KBM-7 (cell line): ENCODE results near the gene COTL1.

ENCODE experiments used
- DNase-seq: peaks from one replicate; pipeline ENCODE4 v3.0.0-alpha.2; 2015
- in situ Hi-C: fragments of 300-500 bp; cut with MboI; formaldehyde crosslinking; loops from 2 replicates; pipeline ENCODE4 v1.14.3; 2020; ENCODE audit warnings: low sequenced_read_pairs, low pct_unique_long_range_greater_than_20kb, mixed read lengths

Gene COTL1

GRCh38 chr16:84544031-84544773 lies 73.7 kb downstream of the COTL1 start:
- in situ Hi-C loops: no loop called here
- DNase-seq: peak; percentile 80

DNA sequence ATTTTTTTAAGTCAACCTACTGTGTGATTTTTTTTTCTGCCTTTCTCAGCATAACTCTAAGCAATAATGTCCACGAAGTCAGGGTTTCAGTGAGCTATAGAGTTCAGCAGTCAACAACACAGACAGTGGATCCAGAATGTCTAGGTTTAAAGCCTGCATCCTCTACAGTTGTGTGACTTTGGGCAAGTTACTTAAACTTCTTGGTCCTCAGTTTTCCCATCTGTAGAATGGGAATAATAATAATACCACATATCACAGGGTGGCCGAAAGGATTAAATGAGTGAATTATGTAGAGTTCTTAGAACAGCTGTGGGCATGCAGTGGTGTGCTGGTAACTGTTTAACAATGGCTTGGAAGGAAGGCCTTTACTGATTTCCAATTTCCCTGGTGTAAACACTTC lies 74.6 kb downstream of the COTL1 start:
- in situ Hi-C loops: no loop called here
- no peak for DNase-seq

GRCh38 chr16:84541999-84542817 lies 75.7 kb downstream of the COTL1 start:
- DNase-seq: no peak
- in situ Hi-C loops: no loop called here

GRCh38 chr16:84540194-84540593 lies 77.7 kb downstream of the COTL1 start:
- no peak for DNase-seq
- in situ Hi-C loops: no loop called here

GRCh38 chr16:84538222-84538840 lies 79.5 kb downstream of the COTL1 start:
- no peak for DNase-seq
- in situ Hi-C loops: no loop called here

DNA sequence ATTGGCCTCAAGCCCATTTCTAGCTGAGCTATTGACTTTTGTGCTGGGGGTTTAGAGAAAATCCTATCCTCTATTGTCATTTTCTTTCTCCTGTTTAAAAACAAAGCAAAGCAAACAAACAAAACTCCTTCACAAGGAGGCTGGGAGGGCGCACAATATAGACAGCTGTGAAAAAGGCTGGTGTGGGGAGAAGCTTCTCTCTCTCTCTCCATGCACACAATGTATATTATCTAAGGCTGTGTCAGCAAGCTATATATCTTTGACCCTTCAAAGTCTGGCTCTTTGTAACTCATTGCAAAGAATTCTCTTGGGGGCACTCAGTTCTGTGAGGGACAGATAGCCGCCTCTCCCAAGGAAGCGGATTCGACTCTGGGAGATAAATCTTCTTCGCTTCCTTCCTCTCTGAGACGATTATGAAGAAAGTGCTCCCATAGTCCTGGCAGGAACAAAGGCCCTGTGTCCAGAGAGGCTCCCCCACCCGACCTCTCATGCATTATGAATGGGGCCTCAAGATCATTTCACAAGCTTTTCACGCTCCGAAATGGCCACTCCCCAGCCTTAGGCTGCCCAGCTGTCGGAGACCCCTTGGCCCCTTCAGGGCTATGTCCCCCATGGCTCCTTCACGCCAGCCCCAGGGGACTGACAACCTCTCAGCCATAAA lies 80.3 kb downstream of the COTL1 start:
- DNase-seq: no peak
- in situ Hi-C loops: no loop called here

GRCh38 chr16:84535851-84536250 lies 82.0 kb downstream of the COTL1 start:
- in situ Hi-C loops: no loop called here
- DNase-seq: no peak

DNA sequence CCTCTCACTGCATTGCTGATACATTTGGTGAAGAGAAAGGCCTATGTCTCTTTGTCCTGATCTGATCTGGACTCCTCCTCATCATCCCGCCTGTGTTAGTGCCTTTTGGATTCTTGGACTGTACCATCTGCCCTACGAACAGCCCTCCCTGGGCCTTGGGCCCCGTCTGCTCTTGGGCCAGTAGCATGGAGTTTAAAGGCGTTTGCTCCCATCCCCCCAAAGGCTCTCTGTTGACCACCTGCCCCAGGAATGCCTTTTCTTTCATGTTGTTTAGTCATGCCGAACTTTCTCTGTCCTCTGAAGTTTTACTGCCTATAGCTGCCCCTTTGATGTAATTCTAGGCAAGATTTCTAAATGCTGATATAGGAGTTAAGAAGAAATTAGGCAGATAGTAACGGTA lies 82.5 kb downstream of the COTL1 start:
- no peak for DNase-seq
- in situ Hi-C loops: no loop called here

- in situ Hi-C loops: no loop called here
- no peak for DNase-seq
These were observed 83.1 kb downstream of the COTL1 start for GRCh38 chr16:84534815-84535214.

GRCh38 chr16:84532855-84533486 lies 84.9 kb downstream of the COTL1 start:
- DNase-seq: peak; percentile 31
- in situ Hi-C loops: no loop called here

GRCh38 chr16:84532291-84532724 lies 85.6 kb downstream of the COTL1 start:
- in situ Hi-C loops: no loop called here
- peak; percentile 53 for DNase-seq

DNA sequence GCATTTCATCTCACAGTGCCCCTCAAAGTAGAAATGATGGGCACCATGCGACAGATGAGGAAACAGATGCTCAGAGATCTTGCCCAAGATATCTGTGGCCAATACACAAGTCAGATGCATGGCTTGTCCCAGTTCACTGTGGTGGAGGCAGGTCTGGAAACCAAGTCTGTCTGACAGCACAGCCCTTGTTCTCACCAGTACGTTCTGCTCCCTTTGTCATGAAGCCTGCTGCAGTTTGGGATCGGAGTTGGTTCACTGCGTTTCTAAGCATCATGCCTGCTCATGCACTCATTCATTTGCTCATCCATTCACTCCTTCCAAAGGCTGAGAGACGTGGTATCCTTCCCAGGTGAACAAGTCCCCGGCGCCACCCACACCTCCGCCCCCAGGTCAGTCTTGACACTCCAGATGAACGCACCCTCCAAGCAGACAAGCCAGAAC lies 86.2 kb downstream of the COTL1 start:
- peak; percentile 61 for DNase-seq
- in situ Hi-C loops: no loop called here

DNA sequence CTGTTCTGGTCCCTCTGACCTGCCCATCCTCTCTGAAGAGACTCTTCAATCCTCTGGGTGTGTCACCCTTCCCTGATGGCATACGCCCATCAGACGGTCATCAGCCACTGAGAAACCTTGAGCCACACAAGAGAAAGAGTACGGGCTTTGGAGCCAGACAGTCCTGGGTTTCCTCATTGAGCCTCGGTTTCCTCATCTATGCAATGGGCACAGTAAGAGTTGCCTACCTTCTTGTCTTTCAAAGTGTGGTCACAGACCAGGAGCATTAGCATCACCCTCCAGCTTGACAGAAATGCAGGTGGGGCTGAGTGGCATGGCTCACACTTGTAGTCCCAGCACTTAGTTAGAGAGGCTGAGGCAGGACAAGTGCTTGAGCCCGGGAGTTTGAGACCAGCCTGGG lies 87.3 kb downstream of the COTL1 start:
- in situ Hi-C loops: no loop called here
- DNase-seq: no peak

DNA sequence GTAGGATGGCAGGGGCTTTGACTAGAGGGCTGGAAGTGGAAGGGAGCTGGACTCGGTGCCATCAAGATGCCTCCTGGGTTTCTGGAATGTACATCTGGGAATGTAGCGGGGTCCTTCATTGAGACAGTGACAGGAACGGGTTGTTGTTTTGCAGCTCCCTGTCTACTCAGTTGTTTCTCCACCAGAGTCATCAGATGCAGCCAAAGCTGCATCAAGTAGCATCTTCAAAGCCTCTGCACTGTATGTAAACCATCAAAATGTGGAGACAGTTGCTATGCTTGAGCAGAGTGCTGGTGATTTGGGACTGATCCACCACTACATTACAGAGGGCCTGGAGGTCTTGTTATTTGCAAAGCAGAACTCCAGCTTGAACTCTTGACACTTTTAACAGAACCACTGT lies 88.3 kb downstream of the COTL1 start:
- in situ Hi-C loops: no loop called here
- DNase-seq: no peak

DNA sequence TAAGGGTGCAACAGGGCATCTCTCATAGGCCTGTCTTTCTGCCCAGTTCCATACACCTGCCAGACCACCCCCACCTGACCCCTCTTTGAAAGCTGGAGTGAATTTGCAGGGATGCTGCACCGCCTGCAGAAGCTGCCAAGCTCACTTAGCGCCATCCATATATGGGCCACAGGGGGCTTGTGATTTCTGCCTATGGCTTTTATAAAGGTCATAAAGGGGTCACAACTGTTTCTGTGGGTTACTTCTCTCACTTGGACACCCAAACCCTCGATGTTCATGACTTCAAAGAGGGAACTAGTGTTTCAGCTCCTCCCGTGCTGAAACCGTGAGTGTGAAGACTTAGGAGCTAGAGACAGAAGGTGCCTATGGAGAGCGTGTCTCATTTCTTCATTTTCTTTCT lies 89.6 kb downstream of the COTL1 start:
- DNase-seq: peak; percentile 31
- in situ Hi-C loops: no loop called here

DNA sequence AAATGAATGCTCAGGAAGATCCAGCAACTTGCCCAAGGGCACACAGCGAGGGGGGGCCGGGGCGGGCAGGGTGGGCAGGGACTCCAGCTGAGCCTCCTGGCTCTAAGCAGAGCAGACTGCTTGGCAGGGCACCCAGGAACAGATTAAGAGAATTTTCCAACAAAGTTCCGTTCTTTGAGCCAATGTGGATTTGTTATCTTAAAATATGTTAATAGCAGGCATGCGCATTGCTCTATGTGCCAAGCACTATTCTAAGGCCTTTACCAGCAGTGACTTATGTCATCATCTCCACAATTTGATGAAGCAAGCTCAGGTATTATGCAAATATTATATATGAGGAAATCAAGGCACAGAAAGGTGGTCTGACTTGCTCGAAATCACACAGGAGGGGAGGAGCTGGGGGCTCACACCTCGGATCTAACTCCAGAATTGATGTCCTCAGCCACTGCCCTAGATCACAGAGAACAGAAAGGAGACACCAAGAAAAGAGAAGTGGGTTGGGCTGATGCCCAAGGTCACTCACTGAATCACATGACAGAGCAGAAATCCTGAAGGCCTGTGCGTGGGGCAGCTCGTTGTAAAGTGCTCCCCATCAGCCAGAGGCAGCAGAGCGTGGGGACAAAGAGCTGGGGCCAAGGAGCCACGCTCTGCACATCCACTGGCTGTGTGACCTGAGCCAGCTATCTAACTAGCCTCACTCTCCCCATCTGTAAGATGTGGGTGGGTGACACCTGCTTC lies 90.2 kb downstream of the COTL1 start:
- no peak for DNase-seq
- in situ Hi-C loops: no loop called here

DNA sequence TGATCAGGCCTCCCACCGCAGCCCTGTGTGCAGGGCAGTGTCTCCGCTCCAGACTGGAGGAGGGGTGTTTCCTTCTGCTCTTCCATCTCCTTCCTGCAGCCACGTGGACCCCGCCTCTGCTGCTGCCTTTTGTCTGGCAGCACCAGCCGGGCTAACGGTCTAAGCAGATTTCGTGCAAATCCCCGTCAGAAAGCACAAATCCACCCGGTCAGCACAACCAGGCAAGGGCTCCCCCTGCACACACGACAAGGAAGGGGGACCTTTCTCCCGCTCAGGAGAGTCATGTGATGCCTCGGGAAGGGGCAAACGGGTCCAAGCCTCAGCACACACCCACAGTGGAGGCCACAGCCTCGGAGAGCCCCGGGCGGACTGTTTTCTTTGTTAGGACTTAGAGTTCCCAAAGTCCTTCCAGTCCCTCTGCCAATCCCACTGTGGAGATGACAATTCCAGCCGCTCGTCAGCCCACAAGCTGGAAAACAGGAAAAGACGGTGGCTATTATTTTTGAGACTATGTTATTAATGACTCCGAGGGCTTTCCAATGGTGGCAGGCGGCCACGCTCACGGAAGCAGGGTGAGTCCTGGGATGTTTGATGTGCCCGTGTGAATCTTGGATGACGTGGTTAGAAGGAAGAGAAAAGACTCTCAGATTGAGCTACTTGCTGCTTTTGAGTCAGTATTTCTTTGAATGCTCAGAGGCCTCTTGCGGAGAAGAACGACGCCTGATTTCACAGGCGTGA lies 90.9 kb downstream of the COTL1 start:
- in situ Hi-C loops: no loop called here
- DNase-seq: no peak
